HG03139 (cell line): ENCODE results near the gene SND1.
A peak's percentile ranks its signal among the peaks of the same experiment; 100 is the strongest.
"Not testable (repeated sequence)": the region's sequence is repeated elsewhere in the genome, so short reads cannot be mapped to it uniquely, and the experiment has no call there.

Source experiments
- ATAC-seq: cut with Tn5 transposase; IDR thresholded peaks from one replicate; pipeline ENCODE4 v1.9.1; 2021; ENCODE audit not compliant: unreplicated experiment

SND1 gene

GRCh38 chr7:127652333-127653248 lies 597 bp downstream of the SND1 start:
- ATAC-seq, result peak; percentile 7

DNA sequence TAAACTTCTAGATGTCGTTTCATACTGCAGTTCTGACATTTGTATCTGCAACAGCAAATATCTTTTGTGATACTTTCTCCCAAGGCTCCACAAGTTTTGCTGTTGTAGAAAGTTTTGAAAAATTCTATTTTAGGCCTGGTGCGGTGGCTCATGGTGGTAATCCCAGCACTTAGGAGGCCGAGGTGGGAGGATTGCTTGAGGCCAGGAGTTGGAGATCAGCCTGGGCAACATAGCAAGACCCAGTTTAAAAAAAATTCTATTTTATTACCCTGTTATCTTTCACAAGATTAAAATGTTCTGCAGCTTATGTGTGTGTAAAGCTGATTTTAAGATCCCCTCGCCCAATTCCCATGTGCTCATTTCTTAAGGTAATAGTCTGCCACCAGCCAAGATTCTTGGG lies 1.4 kb downstream of the SND1 start:
- no peak for ATAC-seq

DNA sequence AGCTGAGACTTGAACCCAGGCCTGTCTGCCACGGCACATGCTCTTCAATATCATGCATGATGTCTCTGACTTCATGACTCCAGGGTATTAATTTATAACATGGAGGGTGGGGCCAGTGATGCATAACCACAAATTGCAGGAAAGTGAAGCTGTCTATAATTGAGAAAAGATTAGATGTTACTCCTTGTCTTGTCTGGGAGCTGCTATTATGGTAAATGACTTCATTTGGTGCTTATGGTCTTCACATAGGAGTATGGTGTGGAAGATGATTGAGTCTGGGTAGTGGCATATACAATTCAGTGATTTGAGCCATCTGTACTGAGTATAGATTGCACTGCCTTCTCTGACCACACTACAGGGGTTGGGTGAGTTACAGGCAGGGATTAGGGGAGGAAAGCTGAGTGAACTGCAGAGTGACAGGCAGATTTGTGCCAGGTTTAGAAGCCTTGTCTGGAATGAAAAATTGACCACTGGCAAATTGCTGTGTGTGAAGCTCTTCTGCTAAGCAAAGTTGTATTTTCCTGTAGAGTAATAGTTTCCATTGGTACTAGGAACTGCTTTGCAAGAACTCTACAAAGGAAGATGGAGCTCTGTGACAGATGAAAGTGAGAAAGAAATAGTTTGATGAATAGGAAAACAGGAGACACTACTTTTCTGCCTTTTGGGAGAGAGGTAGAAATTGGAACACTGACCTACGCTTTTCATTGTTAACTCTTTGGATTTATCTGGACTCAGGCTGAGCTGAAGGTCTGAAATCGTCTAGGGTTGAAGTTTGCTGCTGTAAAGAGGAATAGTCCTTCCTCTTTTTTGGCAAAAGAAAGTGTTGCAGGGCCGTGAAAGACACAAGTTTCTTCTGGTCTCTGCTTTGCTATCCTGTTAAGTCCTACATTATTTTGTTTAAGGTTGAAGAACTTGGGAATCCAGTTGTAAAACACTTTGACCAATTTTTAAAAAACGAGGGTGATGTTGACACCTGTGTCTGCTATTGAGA lies 2.7 kb downstream of the SND1 start:
- ATAC-seq, result no peak

- no peak for ATAC-seq
Observed at GRCh38 chr7:127655720-127656119, 3.7 kb downstream of the SND1 start.

GRCh38 chr7:127657500-127657899 lies 5.5 kb downstream of the SND1 start:
- no peak for ATAC-seq

- no peak for ATAC-seq
Observed at GRCh38 chr7:127658970-127659630, 7.1 kb downstream of the SND1 start.

- ATAC-seq, result no peak
Observed at GRCh38 chr7:127665922-127666321, 13.9 kb downstream of the SND1 start.

- ATAC-seq, result no peak
Observed at GRCh38 chr7:127666602-127667001, 14.6 kb downstream of the SND1 start.

DNA sequence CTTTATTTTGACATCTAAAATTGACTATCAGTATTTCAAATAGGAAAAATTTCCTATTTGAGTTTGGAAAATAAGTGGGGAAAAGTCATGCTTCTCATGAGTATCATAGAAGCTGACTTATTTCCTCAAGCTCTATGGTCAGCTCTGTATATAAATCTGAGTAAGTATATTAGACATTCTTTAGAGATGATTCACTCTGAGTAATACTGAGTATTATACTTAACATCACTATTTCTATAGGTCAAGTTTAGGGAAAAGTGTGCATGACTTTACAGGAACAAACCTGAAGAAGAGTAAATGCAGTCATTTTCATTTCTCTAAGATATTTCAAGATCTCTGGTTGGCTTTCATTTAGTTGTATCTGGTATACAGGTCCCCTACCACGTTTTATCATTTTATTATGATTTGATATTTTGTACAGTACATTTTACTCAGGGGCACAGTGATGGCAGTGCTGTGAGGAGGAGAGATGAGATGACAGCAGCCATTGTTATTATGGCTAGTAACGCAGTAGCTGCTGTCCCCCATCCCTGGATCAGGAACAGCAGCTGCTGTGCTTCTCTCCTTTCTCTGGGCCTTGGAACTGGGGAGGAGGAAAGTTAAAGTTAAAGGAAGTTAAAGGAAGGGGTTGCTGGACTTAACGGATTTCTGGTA lies 15.2 kb downstream of the SND1 start:
- no peak for ATAC-seq

DNA sequence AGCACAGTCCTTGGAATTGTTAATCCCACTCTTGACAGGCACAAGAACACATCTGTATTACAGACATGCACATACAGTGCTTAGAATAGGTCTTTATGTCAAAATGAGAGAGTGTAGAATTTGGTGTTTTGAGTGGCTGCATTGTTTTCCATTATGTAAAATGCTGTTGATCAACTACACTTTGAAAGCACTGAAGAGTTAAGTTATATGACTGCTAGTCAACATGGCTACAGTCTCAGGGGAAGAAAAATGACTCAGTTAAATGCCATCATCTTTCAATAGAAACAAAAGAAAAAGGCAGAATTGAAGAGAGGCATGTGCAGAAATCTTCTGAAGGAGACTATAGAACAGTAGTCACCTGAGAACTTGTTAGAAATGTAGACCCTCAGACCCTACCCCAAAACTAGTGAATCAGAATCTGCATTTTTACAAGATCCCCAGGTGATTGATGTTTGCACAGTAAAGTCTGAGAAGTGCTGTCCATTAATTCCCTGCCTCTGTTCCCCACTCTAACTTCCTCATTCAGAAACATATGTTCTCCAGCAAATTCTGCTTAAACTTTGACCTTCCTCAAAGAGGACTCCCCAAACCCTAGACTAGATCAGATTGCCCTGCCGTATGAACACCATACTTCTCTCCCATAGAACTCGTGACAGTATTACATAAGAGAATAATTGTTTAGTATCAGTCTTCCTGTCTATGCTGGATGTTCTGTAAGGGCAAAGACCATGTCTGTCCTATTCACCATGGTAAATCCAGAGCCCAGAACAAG lies 16.0 kb downstream of the SND1 start:
- ATAC-seq, result no peak

GRCh38 chr7:127671341-127671740 lies 19.3 kb downstream of the SND1 start:
- no peak for ATAC-seq

DNA sequence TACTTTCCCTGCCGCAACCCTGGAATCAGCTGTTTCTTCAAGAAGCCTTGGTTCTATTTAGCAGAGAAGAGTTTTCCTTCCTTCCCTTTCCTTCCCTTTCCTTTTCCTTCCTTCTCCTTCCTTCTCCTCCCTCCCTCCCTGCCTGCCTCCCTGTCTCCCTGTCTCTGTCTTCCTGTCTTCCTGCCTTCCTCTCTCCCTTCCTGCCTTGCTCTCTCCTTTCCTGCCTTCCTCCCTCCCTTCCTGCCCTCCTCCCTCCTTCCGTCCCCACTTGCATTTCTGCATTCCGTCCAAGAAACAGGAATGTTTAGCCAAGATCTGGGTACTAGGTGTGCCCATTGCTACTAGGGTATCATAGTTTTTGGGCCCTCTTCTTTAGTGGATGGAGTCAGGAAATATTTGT lies 21.9 kb downstream of the SND1 start:
- no peak for ATAC-seq

GRCh38 chr7:127674361-127674760 lies 22.4 kb downstream of the SND1 start:
- ATAC-seq, result no peak

GRCh38 chr7:127674923-127675322 lies 22.9 kb downstream of the SND1 start:
- not testable (repeated sequence) for ATAC-seq

DNA sequence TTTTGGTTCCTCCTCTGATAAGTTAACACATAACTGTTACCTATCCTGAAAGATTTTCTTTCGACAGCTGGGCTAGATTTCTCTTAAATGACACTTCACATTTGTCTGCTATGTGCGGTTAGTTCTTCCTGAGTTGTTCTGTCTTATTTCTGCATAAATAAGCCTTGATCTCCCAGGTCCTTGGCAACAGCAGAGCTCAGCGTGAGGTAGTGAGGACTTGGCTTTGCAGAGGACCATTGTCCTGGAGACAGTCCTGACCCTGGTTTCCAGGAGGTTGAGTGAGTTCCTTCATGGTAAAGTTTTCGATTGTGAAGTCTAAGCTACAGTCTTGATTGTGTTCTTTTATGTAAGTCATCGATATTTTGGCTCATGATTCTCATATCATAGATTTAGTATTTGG lies 23.7 kb downstream of the SND1 start:
- no peak for ATAC-seq

- no peak for ATAC-seq
Observed at GRCh38 chr7:127677433-127678230, 25.6 kb downstream of the SND1 start.

GRCh38 chr7:127678337-127678736 lies 26.3 kb downstream of the SND1 start:
- ATAC-seq, result no peak

GRCh38 chr7:127678947-127679346 lies 27.0 kb downstream of the SND1 start:
- no peak for ATAC-seq

DNA sequence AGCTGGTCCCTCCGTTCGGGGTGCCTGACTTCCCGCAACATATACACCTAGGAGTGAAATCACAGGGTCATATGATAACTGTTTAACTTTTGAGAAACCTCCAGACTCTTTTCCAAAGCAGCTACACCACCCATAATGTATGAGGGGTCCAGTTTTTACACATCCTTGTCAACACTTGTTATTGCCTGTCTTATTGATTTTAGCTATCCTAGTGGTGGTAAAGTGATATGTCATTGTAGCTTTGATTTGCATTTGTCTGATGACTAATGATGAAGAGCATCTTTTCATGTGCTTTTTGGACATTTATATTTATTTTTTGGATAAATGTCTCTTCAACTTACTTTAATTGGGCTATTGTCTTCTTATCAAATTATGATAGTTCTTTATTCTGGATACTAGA lies 29.0 kb downstream of the SND1 start:
- ATAC-seq, result no peak
